Mesothelial cell of epicardium (in vitro differentiated cells): ENCODE measurements around the gene SCN1B. TPM values are rescaled to one million over a fixed set of nuclear protein-coding genes. Genes with fewer than 3 reads are reported as not detected.

Experiments used
- DNase-seq, 2 experiments: peaks; one replicate each; pipeline ENCODE4 v3.0.0; 2021; ENCODE audit warnings: low spot score in 2 of 2; ENCODE audit not compliant: unreplicated experiment in 2 of 2
- H3K27ac Mint-ChIP-seq: 2 replicates; pipeline ENCODE4 v1.8.0; 2021; ENCODE audit warnings: mixed read lengths
- H3K27me3 Mint-ChIP-seq: 2 replicates; pipeline ENCODE4 v1.8.0; 2021; ENCODE audit warnings: low read depth, mixed read lengths
- H3K36me3 Mint-ChIP-seq: 2 replicates; pipeline ENCODE4 v1.8.0; 2021; ENCODE audit warnings: mixed read lengths
- H3K4me1 Mint-ChIP-seq: 2 replicates; pipeline ENCODE4 v1.8.0; 2021; ENCODE audit warnings: mixed read lengths
- H3K4me3 Mint-ChIP-seq: 2 replicates; pipeline ENCODE4 v1.8.0; 2021; ENCODE audit warnings: mild to moderate bottlenecking, moderate library complexity, mixed read lengths
- H3K9me3 Mint-ChIP-seq: 2 replicates; pipeline ENCODE4 v1.8.0; 2021; ENCODE audit warnings: mixed read lengths
- CTCF ChIP-seq: fragments of 200-600 bp; sonication (generic); IDR thresholded peaks from one replicate; pipeline ENCODE4 v1.5.0; 2021; ENCODE audit warnings: antibody characterized with exemption; ENCODE audit not compliant: unreplicated experiment
- total RNA-seq: library from RNA; stranded (reverse); gene quantifications from 3 replicates; pipeline ENCODE4 v1.2.1, GENCODE V29; 2021

SCN1B gene
- total RNA-seq, 1 donor from 2014 or later: 2.8 TPM

- Mint-ChIP-seq H3K27ac (no peak overlapping the region), H3K4me1 (peaks cover 20% of the 10 kb centered on the region), H3K9me3 (no peaks in the 10 kb centered on the region), H3K4me3 (no peak overlapping the region), H3K36me3 (no peaks in the 10 kb centered on the region), H3K27me3 (peaks cover 2% of the 10 kb centered on the region)
- no peak for DNase-seq
- TF ChIP-seq CTCF: no peak
These were observed 40.2 kb downstream of the SCN1B start for GRCh38 chr19:35070471-35070870.

- Mint-ChIP-seq H3K36me3 (no peaks in the 10 kb centered on the region), H3K27me3 (peaks cover 2% of the 10 kb centered on the region), H3K4me1 (peaks cover 9% of the 10 kb centered on the region), H3K4me3 (no peak overlapping the region), H3K27ac (no peak overlapping the region), H3K9me3 (no peaks in the 10 kb centered on the region)
- no peak for DNase-seq
- TF ChIP-seq CTCF: no peak
These were observed 43.2 kb downstream of the SCN1B start for GRCh38 chr19:35073516-35073915.

- TF ChIP-seq CTCF: no peak
- Mint-ChIP-seq H3K9me3 (no peaks in the 10 kb centered on the region), H3K4me3 (no peak overlapping the region), H3K27ac (no peak overlapping the region), H3K4me1 (peaks cover 5% of the 10 kb centered on the region), H3K27me3 (peaks cover 4% of the 10 kb centered on the region), H3K36me3 (no peaks in the 10 kb centered on the region)
- no peak for DNase-seq
These were observed 43.7 kb downstream of the SCN1B start for GRCh38 chr19:35073941-35074340.

GRCh38 chr19:35074426-35075201, 44.3 kb downstream of the SCN1B start:
- no peak for TF ChIP-seq CTCF
- peaks cover 4% of the 10 kb centered on the region for H3K27me3 Mint-ChIP-seq
- no peak overlapping the region for H3K4me3 Mint-ChIP-seq
- no peak overlapping the region for H3K27ac Mint-ChIP-seq
- DNase-seq: no peak
- no peaks in the 10 kb centered on the region for H3K36me3 Mint-ChIP-seq
- peaks cover under 1% of the 10 kb centered on the region for H3K4me1 Mint-ChIP-seq
- no peaks in the 10 kb centered on the region for H3K9me3 Mint-ChIP-seq

GRCh38 chr19:35075202-35076025, 45.1 kb downstream of the SCN1B start:
- no peak overlapping the region for H3K4me3 Mint-ChIP-seq
- H3K27ac Mint-ChIP-seq: no peak overlapping the region

More at GRCh38 chr19:35075202-35076025, 45.1 kb downstream of the SCN1B start:
- no peak for DNase-seq
- no peaks in the 10 kb centered on the region for H3K4me1 Mint-ChIP-seq
- TF ChIP-seq CTCF: no peak
- H3K36me3 Mint-ChIP-seq: no peaks in the 10 kb centered on the region
- no peaks in the 10 kb centered on the region for H3K9me3 Mint-ChIP-seq
- peaks cover 4% of the 10 kb centered on the region for H3K27me3 Mint-ChIP-seq
